GM12878 (cell line): ENCODE data around the gene TCERG1. TPM values are rescaled to one million over a fixed set of nuclear protein-coding genes. Genes with fewer than 3 reads are reported as not detected.

ENCODE experiments used
- ATAC-seq: fragments of 200-7000 bp; cut with Tn5 transposase; 3 replicates; pipeline ENCODE4 v1.9.1; 2020; ENCODE audit warnings: mild to moderate bottlenecking, moderate library complexity
- BruUV-seq: library from RNA; stranded (reverse); fragments of 400-500 nt; replicated peaks from 2 replicates; lab custom pipeline; 2021; lab: Mats Ljungman, UMichigan
- CTCF ChIA-PET: fragments of 300-600 bp; sonication (Branson Sonifier 250); formaldehyde crosslinking; extraction: SDS; loops from one replicate; lab custom pipeline; 2021; ENCODE audit warnings: inconsistent platforms; lab: Yijun Ruan, JAX
- POLR2A ChIA-PET: fragments of 350-600 bp; formaldehyde crosslinking; extraction: SDS; loops from one replicate; lab custom pipeline; 2021; ENCODE audit warnings: inconsistent platforms; lab: Charles Lee
- RAD21 ChIA-PET: fragments of 300-600 bp; sonication (Branson Sonifier 250); formaldehyde crosslinking; loops from one replicate; lab custom pipeline; 2023; ENCODE audit warnings: antibody characterized with exemption; ENCODE audit not compliant: unreplicated experiment; lab: Charles Lee
- SMC1A ChIA-PET: fragments of 300-600 bp; sonication (Branson Sonifier 250); formaldehyde crosslinking; loops from one replicate; lab custom pipeline; 2023; ENCODE audit not compliant: unreplicated experiment, uncharacterized antibody; lab: Charles Lee
- DNase-seq: peaks from one replicate; pipeline ENCODE4 v3.0.0-alpha.2; 2011; ENCODE audit warnings: low read depth, low spot score
- FAIRE-seq: peaks from 3 replicates; lab custom pipeline; 2011; peaks lifted over from hg19 to GRCh38; lab: Jason Lieb, UNC
- H2AFZ ChIP-seq: 2 replicates; pipeline ENCODE4 v1.6.0; 2011; ENCODE audit warnings: low read depth, low read length, control low read depth; ENCODE audit not compliant: control insufficient read depth
- H3K27ac ChIP-seq: 2 replicates; pipeline ENCODE4 v1.5.1; 2011; ENCODE audit warnings: control low read depth; ENCODE audit not compliant: control insufficient read depth, insufficient read depth
- H3K27me3 ChIP-seq, 2 experiments: replicated peaks in 1 of 2; 2 replicates each; pipeline versions ENCODE4 v1.6.0 to v1.6.1; 2011; ENCODE audit warnings: low read length in 1 of 2; ENCODE audit not compliant: control insufficient read depth in 2 of 2, insufficient read depth in 2 of 2
- H3K36me3 ChIP-seq, 2 experiments: 2 replicates each; pipeline ENCODE4 v1.5.1; 2011; ENCODE audit warnings: low read length in 1 of 2; ENCODE audit not compliant: control insufficient read depth in 2 of 2, insufficient read depth in 2 of 2
- H3K4me1 ChIP-seq: 2 replicates; pipeline ENCODE4 v1.6.1; 2011; ENCODE audit warnings: mild to moderate bottlenecking, low read length, moderate library complexity, mixed read lengths; ENCODE audit not compliant: control insufficient read depth, insufficient read depth
- H3K4me2 ChIP-seq: 2 replicates; pipeline ENCODE4 v1.6.0; 2011; ENCODE audit warnings: control low read depth; ENCODE audit not compliant: control insufficient read depth, insufficient read depth
- H3K4me3 ChIP-seq: fragments of 200-600 bp; sonication (generic); 2 replicates; pipeline ENCODE4 v1.5.1; 2016
- H3K79me2 ChIP-seq: 2 replicates; pipeline ENCODE4 v1.6.0; 2011; ENCODE audit warnings: low read length; ENCODE audit not compliant: control insufficient read depth, insufficient read depth
- H3K9ac ChIP-seq: 2 replicates; pipeline ENCODE4 v1.8.0; 2011; ENCODE audit warnings: low read length, control low read depth, mixed read lengths; ENCODE audit not compliant: control insufficient read depth, insufficient read depth
- H3K9me3 ChIP-seq: replicated peaks from 3 replicates; pipeline ENCODE4 v1.5.1; 2011; ENCODE audit warnings: mild to moderate bottlenecking, low read length; ENCODE audit not compliant: control insufficient read depth, insufficient read depth
- H4K20me1 ChIP-seq: 2 replicates; pipeline ENCODE4 v1.6.0; 2011; ENCODE audit not compliant: control insufficient read depth, insufficient read depth
- CHD1 ChIP-seq: IDR thresholded peaks from 2 replicates; pipeline ENCODE4 v1.6.1; 2012; ENCODE audit warnings: low read depth, low read length, improper control_type of control experiment
- JUNB ChIP-seq: IDR thresholded peaks from 2 replicates; pipeline ENCODE4 v1.6.1; 2016; ENCODE audit warnings: antibody characterized with exemption, mild to moderate bottlenecking
- MXI1 ChIP-seq: fragments of 150-350 bp; IDR thresholded peaks from 2 replicates; pipeline ENCODE4 v1.6.1; 2011; ENCODE audit warnings: low read depth, mild to moderate bottlenecking, inconsistent platforms, low read length, improper control_type of control experiment
- SRF ChIP-seq, 2 experiments: IDR thresholded peaks; 2 replicates each; pipeline ENCODE4 v1.6.1; 2011; ENCODE audit warnings: low read depth in 2 of 2, low read length in 2 of 2, mild to moderate bottlenecking in 1 of 2, moderate library complexity in 1 of 2
- ZNF622 ChIP-seq: fragments of 450-650 bp; IDR thresholded peaks from 2 replicates; pipeline ENCODE4 v1.6.1; 2017; ENCODE audit warnings: mild to moderate bottlenecking, inconsistent platforms
- WGBS: methylation state at CpG from one replicate; pipeline ENCODE4 v1.1.6; 2016; ENCODE audit warnings: low lambda C conversion rate; ENCODE audit not compliant: insufficient replicate concordance, insufficient coverage; ENCODE audit errors: missing lambda C conversion rate; 5-methylcytosine and 5-hydroxymethylcytosine counted together
- in situ Hi-C: fragments of 300-500 bp; cut with MboI; formaldehyde crosslinking; loops from 9 replicates; pipeline ENCODE4 v1.14.3; 2018; ENCODE audit warnings: mixed read lengths
- intact Hi-C: fragments of 100-400 bp; cut with micrococcal nuclease; formaldehyde crosslinking; loops from one replicate; pipeline ENCODE4 v1.14.2; 2022; ENCODE audit not compliant: unreplicated experiment
- polyA plus RNA-seq, 11 experiments: library from polyadenylated mRNA; depleted of rRNA in 4 of 11; unstranded in 6 of 11; stranded (reverse) in 5 of 11; fragments of >200 nt; fragmentation: Nextera tagmentation in 4 of 11; fragmentation: Illumina TruSeq in 1 of 11; extraction: Ambion mirVana in 4 of 11; extraction: Trizol in 1 of 11; gene quantifications; 1 replicate in 1 of 11; 2 replicates in 10 of 11; pipeline versions ENCODE4 v1.2.1 to v1.2.3, GENCODE V29; 2011 to 2016; ENCODE audit warnings: inconsistent platforms in 2 of 11, missing spikeins in 2 of 11, low read depth in 1 of 11
- total RNA-seq, 4 experiments: library from RNA; depleted of rRNA in 3 of 4; stranded (reverse); fragments of >200 nt in 3 of 4; fragmentation: Illumina TruSeq in 1 of 4; extraction: Trizol in 1 of 4; gene quantifications; 2 replicates each; pipeline versions ENCODE4 v1.2.1 to v1.2.3, GENCODE V29; 2013 to 2021
- TF ChIP-seq, protein P1 (sequence below): IDR thresholded peaks from 2 replicates; pipeline ENCODE4 v1.6.1; 2012; ENCODE audit warnings: low read depth, low read length, improper control_type of control experiment
- TF ChIP-seq, protein P2 (sequence below): fragments of 450-650 bp; IDR thresholded peaks from 2 replicates; pipeline ENCODE4 v1.6.1; 2017; ENCODE audit warnings: antibody characterized with exemption, mild to moderate bottlenecking, moderate library complexity
- TF ChIP-seq, protein P3 (sequence below): IDR thresholded peaks from 2 replicates; pipeline ENCODE4 v1.6.1; 2012; ENCODE audit warnings: improper control_type of control experiment, low read depth, low read length; ENCODE audit not compliant: insufficient replicate concordance

Gene TCERG1
- total and polyA plus RNA-seq, 10 of the 15 experiments (the other 5 are each of a cell fraction or from before 2014, with no cell fraction given), result 51.5 to 131 (median 91.6) TPM

DNA sequence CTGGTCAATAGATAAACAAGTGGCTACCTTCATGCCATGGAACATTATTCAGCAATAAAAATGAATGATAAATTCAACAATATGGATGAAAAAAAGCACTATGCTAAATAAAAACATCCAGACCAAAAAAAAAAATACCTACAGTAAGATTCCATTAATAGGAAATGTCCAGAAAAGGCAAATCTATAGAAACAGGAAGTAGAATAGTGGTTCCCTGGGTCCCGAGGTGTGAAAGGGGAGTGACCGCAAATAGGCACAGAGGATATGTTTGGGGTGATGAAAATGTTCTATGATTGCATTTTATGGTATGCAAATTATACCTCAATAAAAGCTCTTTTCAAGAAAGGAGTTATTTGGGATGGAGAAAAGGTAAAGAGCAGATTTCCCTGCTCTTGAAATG, 72.4 kb downstream of the TCERG1 start:
- BruUV-seq, result no TSS peak
- Histone ChIP-seq H3K79me2 (no peaks in the 10 kb centered on the region), H3K4me1 (no peaks in the 10 kb centered on the region), H3K27me3 (no peaks in the 10 kb centered on the region), H3K36me3 (no peaks in the 10 kb centered on the region), H2AFZ (no peak overlapping the region), H3K9me3 (no peaks in the 10 kb centered on the region), H4K20me1 (no peaks in the 10 kb centered on the region), H3K4me3 (no peak overlapping the region), H3K4me2 (no peak overlapping the region), H3K9ac (no peak overlapping the region), H3K27ac (no peak overlapping the region)
- no peak for DNase-seq
- ChIA-PET RAD21 (no interaction called here), POLR2A (no interaction called here), SMC1A (interaction anchor here (1.4 kb wide), 1 partner anchor 15 kb away, joined by 3 read pairs; no protein-coding TSS in a partner anchor), CTCF (interaction anchor here (2.7 to 6.3 kb wide), 2 partner anchors 13 to 23 kb away, joined by 7 to 48 read pairs; no protein-coding TSS in a partner anchor)
- in situ Hi-C loops, result no loop called here
- 2% methylated on average over 2 of the region's 2 CpGs for WGBS
- no peak for FAIRE-seq
- TF ChIP-seq CHD1 (no peak), ZNF622 (no peak), SRF (IDR thresholded peaks at IDR 0.05; ENCODE audit: low read depth in 2 of 2, low read length in 2 of 2) (0 out of 4 replicates have a peak, but pooled peaks of 1 of the 2 experiments have one; percentile 31), MXI1 (no peak)
- no peak for ATAC-seq
- intact Hi-C loops, result no loop called here

DNA sequence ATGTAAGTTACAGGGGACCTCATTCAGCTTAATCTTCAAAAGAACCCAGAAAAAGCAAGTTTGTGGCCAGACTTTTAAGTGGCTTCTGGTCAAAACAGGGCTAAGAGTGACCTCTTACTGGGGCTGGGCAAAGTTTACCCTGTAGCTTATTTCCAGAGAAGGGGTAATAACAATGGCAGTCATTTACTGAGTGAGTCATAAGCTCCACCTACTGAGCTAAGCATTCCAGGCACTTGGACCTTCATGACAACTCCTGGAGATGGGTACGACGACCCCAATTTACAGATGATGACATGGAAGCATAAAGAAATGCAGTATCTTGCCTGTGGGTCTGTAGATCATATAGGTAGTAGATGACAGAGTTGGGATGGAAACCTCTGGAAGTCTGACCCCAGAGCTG, 73.6 kb downstream of the TCERG1 start:
- in situ Hi-C loops (no loop called here), intact Hi-C loops (no loop called here)
- Histone ChIP-seq H3K9ac (no peak overlapping the region), H3K4me3 (no peak overlapping the region), H2AFZ (no peak overlapping the region), H3K27me3 (no peaks in the 10 kb centered on the region), H3K9me3 (no peaks in the 10 kb centered on the region), H3K27ac (no peak overlapping the region), H3K79me2 (no peaks in the 10 kb centered on the region), H3K4me2 (no peak overlapping the region), H4K20me1 (no peaks in the 10 kb centered on the region), H3K4me1 (no peaks in the 10 kb centered on the region), H3K36me3 (no peaks in the 10 kb centered on the region)
- WGBS, result 40% methylated on average over 2 of the region's 2 CpGs
- BruUV-seq, result no TSS peak
- RAD21 ChIA-PET, result no interaction called here
- SMC1A ChIA-PET, result interaction anchor here (1.4 kb wide), 1 partner anchor 16 kb away, joined by 3 read pairs; no protein-coding TSS in a partner anchor
- POLR2A ChIA-PET, result no interaction called here
- DNase-seq (no peak), ATAC-seq (no peak), FAIRE-seq (no peak)
- CTCF ChIA-PET, result interaction anchor here (0.5 to 6.3 kb wide), 3 partner anchors 12 to 384 kb away, joined by 4 to 48 read pairs (median 7); no protein-coding TSS in a partner anchor
- TF ChIP-seq, protein P1, sequence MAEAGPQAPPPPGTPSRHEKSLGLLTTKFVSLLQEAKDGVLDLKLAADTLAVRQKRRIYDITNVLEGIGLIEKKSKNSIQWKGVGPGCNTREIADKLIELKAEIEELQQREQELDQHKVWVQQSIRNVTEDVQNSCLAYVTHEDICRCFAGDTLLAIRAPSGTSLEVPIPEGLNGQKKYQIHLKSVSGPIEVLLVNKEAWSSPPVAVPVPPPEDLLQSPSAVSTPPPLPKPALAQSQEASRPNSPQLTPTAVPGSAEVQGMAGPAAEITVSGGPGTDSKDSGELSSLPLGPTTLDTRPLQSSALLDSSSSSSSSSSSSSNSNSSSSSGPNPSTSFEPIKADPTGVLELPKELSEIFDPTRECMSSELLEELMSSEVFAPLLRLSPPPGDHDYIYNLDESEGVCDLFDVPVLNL, result no peak
- TF ChIP-seq JUNB, result no peak
- TF ChIP-seq, protein P2, sequence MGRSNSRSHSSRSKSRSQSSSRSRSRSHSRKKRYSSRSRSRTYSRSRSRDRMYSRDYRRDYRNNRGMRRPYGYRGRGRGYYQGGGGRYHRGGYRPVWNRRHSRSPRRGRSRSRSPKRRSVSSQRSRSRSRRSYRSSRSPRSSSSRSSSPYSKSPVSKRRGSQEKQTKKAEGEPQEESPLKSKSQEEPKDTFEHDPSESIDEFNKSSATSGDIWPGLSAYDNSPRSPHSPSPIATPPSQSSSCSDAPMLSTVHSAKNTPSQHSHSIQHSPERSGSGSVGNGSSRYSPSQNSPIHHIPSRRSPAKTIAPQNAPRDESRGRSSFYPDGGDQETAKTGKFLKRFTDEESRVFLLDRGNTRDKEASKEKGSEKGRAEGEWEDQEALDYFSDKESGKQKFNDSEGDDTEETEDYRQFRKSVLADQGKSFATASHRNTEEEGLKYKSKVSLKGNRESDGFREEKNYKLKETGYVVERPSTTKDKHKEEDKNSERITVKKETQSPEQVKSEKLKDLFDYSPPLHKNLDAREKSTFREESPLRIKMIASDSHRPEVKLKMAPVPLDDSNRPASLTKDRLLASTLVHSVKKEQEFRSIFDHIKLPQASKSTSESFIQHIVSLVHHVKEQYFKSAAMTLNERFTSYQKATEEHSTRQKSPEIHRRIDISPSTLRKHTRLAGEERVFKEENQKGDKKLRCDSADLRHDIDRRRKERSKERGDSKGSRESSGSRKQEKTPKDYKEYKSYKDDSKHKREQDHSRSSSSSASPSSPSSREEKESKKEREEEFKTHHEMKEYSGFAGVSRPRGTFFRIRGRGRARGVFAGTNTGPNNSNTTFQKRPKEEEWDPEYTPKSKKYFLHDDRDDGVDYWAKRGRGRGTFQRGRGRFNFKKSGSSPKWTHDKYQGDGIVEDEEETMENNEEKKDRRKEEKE, result no peak
- TF ChIP-seq, protein P3, sequence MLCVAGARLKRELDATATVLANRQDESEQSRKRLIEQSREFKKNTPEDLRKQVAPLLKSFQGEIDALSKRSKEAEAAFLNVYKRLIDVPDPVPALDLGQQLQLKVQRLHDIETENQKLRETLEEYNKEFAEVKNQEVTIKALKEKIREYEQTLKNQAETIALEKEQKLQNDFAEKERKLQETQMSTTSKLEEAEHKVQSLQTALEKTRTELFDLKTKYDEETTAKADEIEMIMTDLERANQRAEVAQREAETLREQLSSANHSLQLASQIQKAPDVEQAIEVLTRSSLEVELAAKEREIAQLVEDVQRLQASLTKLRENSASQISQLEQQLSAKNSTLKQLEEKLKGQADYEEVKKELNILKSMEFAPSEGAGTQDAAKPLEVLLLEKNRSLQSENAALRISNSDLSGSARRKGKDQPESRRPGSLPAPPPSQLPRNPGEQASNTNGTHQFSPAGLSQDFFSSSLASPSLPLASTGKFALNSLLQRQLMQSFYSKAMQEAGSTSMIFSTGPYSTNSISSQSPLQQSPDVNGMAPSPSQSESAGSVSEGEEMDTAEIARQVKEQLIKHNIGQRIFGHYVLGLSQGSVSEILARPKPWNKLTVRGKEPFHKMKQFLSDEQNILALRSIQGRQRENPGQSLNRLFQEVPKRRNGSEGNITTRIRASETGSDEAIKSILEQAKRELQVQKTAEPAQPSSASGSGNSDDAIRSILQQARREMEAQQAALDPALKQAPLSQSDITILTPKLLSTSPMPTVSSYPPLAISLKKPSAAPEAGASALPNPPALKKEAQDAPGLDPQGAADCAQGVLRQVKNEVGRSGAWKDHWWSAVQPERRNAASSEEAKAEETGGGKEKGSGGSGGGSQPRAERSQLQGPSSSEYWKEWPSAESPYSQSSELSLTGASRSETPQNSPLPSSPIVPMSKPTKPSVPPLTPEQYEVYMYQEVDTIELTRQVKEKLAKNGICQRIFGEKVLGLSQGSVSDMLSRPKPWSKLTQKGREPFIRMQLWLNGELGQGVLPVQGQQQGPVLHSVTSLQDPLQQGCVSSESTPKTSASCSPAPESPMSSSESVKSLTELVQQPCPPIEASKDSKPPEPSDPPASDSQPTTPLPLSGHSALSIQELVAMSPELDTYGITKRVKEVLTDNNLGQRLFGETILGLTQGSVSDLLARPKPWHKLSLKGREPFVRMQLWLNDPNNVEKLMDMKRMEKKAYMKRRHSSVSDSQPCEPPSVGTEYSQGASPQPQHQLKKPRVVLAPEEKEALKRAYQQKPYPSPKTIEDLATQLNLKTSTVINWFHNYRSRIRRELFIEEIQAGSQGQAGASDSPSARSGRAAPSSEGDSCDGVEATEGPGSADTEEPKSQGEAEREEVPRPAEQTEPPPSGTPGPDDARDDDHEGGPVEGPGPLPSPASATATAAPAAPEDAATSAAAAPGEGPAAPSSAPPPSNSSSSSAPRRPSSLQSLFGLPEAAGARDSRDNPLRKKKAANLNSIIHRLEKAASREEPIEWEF, result no peak
